HG02571 (cell line): ENCODE results near the gene TMEM123.

Experiments used
- ATAC-seq: cut with Tn5 transposase; IDR thresholded peaks from one replicate; pipeline ENCODE4 v1.9.1; 2021; ENCODE audit warnings: mild to moderate bottlenecking, moderate library complexity; ENCODE audit not compliant: unreplicated experiment

Gene TMEM123

DNA sequence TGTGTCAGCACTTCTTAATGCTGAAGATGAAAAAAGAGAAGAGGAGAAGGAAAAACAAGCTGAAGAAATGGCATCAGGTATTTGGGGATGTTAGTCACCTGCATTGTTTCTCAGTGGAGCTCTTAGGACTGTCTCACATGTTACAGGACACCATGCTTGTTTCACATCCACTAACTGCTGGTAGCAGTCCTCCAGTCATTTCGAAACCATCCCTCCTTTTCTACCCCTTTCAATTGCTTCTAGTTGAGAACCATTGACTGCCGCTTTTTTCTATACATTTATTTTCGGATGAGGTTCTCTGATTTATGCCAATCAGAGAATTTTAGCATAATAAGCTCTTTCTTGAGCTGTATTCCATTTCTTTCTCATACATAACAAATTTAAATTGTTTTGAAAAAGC, 84.1 kb downstream of the TMEM123 start:
- peak; percentile 100 for ATAC-seq

DNA sequence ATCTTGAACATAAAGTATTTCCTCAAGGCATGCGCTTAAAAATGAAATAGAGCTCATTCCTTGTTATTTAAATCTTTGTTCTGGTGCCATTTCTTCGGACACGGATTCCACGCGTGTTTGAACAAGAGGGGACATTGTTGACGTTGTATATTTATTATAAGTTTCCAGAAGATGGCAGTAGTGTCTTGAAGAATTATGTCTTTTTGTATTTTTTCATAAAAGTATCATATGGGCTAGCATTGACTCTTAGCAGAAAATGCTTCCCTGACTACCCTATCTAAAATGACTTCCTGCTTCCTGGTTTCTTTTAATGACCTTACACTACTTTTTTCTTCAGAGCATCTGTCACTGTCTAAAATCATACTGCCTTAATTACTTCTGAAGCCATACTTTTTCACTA, 85.2 kb downstream of the TMEM123 start:
- no peak for ATAC-seq

DNA sequence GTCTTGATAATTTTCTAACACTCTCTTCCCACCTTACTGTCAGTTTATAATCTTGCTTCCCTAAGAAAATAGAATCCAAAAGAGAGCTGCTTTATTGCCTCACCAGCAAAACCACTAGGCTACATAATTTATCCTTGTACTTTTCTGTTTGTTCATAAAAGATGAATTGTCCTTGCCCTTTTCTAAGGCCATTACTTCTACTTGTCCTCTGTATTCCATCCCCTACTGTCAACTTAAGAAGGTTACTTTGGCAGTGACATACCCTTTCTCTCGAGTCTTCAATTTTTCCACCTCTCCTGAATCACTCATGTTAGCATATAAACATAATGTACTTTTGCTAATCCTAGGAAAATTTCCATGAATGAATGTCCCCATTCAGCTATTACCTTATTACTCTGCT, 87.6 kb downstream of the TMEM123 start:
- ATAC-seq: no peak

GRCh38 chr11:102361086-102362031, 91.2 kb downstream of the TMEM123 start:
- ATAC-seq: no peak

DNA sequence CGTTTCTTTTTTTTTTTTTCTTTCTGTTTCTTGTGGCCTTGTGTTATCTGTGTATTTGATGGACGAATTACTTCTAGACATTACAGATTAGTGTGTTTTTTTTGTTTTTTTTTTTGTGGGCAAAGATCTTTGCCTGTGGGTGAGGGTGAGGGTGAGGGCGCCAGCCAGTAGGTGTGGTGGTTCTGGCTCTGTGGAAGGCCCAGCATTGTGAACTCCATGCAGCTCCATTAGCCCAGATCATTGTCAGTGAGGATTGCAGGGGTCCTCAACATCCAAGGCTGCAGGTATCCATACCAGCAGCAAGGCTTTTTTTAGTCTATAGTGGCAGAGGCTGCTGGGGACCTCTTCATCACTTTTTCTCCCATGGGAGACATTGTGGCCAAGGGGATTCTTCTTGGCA, 91.9 kb downstream of the TMEM123 start:
- ATAC-seq: no peak

GRCh38 chr11:102359372-102359771, 93.2 kb downstream of the TMEM123 start:
- no peak for ATAC-seq

GRCh38 chr11:102357116-102357515, 95.4 kb downstream of the TMEM123 start:
- no peak for ATAC-seq

DNA sequence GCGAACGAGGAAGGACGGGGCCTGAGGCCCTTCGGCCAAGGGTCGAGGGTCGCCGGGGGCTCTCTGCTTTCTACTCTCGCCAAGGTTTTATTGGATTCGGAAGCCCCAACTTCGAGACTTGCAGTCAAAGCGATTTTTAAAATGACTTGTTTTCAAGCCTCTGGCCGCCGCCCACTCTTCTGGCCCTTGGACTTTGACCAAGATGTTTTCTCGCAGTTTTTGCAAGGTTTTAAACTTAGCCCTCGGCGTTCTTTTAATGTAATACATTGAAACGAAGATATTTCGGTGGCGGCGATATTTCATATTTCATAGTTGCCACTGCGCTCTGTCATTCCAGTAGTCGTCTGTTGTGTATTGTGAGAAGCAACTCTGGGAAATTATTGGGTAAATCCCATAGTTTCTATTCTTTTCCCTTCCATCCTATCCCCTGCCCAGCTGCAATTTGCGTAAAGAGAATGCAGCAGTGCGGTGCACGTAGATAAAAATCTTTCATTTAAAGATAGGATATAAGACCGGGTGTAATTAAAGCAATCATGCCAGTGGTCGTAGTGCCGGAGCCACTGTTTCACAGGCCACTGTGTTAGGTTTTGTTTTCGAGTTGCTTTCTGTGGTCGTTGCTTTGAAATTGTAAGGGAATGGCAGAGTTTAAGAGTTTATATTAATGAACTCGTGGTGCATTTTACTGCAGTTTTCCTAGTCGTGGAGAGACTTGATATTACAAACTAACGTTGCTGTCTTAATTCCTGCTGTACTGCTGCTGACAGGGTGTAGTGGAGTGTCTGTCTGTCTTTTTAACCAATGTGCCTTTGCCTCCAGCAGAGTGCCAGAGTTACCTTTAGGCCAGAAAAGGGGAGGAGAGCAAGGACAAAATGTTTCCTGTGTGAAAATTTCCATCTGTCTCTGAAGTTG, 104.8 kb downstream of the TMEM123 start:
- ATAC-seq: peak; percentile 14

DNA sequence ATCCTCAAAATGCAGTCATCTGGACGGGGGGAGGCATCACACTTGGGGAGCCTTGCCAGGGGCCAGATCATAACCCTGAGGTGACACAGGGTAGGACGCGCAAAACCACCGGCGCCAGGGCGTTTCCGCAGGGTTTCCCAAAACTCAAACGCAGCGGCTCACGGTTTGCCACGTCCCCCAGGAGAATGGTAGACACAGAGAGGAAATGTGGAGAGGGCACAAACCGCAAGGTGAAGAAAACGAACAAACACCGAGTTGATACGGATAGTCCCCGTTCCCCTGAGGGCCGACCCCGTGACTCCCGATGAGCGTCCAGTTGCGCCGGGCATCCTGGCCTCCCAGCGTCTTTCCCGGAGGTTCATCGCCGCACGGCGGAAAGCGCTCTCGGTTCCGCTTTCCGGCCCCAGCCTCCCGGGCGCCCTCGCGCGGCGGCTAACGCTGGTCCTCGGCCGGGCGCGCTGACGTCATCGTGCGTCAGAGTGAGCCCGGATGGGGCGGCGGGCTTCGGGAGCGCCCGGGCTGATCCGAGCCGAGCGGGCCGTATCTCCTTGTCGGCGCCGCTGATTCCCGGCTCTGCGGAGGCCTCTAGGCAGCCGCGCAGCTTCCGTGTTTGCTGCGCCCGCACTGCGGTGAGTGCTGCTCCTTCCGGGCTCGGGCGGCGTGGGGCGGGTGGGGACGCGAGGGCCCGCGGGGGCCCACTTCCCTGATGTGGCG, 105.7 kb downstream of the TMEM123 start, which contains the start of gene BIRC2:
Gene BIRC2, plus strand, starts transcription at position 467 of the 714 bp plus-strand sequence. CDS start 2,641 bp downstream, outside the sequence.
- ATAC-seq: peak; percentile 83

GRCh38 chr11:102346456-102346747, 106.2 kb downstream of the TMEM123 start:
- ATAC-seq: no peak
